AG20443 (cell line): Measurements from ENCODE around the gene HOXA1.
"Not testable (repeated sequence)": the region's sequence is repeated elsewhere in the genome, so short reads cannot be mapped to it uniquely, and the experiment has no call there.

Experiments used
- DNase-seq: peaks from one replicate; pipeline ENCODE4 v3.0.0; 2012; ENCODE audit warnings: low spot score, mixed read lengths

Gene HOXA1

GRCh38 chr7:27046854-27047549, 48.8 kb downstream of the HOXA1 start:
- DNase-seq: no peak

- DNase-seq: not testable (repeated sequence)
Observed at GRCh38 chr7:27045972-27046371, 49.8 kb downstream of the HOXA1 start.

- DNase-seq: not testable (repeated sequence)
Observed at GRCh38 chr7:27045066-27045465, 50.7 kb downstream of the HOXA1 start.
